HCT116 (cell line): Measurements from ENCODE around the gene ABHD10.

Source experiments
- CEBPB ChIP-seq: IDR thresholded peaks from 2 replicates; pipeline ENCODE4 v1.6.1; 2012; ENCODE audit warnings: low read depth
- CTCF ChIP-seq, 3 experiments: fragments of 200-600 bp in 1 of 3; sonication (generic) in 1 of 3; IDR thresholded peaks in 2 of 3; conservative IDR thresholded peaks in 1 of 3; 2 replicates each; pipeline ENCODE4 v1.5.1; 2012 to 2017; ENCODE audit warnings: low read depth in 2 of 3, low read length in 2 of 3, antibody characterized with exemption in 1 of 3, borderline replicate concordance in 1 of 3, control low read depth in 1 of 3, mild to moderate bottlenecking in 1 of 3, mixed read lengths in 1 of 3, mixed run types in 1 of 3, moderate library complexity in 1 of 3; ENCODE audit not compliant: insufficient read depth in 1 of 3
- EGR1 ChIP-seq: IDR thresholded peaks from 2 replicates; pipeline ENCODE4 v1.6.1; 2012; ENCODE audit warnings: low read depth
- EZH2 ChIP-seq: fragments of 200-600 bp; sonication (generic); IDR thresholded peaks from 2 replicates; pipeline ENCODE4 v1.6.1; 2017; ENCODE audit warnings: antibody characterized with exemption, mixed run types
- POLR2A ChIP-seq: IDR thresholded peaks from 2 replicates; pipeline ENCODE4 v1.7.0; 2011; ENCODE audit warnings: borderline replicate concordance; ENCODE audit not compliant: insufficient read depth, insufficient read length; ENCODE audit errors: extremely low read depth
- SP1 ChIP-seq: IDR thresholded peaks from 2 replicates; pipeline ENCODE4 v1.6.1; 2012; ENCODE audit warnings: low read depth

DNA sequence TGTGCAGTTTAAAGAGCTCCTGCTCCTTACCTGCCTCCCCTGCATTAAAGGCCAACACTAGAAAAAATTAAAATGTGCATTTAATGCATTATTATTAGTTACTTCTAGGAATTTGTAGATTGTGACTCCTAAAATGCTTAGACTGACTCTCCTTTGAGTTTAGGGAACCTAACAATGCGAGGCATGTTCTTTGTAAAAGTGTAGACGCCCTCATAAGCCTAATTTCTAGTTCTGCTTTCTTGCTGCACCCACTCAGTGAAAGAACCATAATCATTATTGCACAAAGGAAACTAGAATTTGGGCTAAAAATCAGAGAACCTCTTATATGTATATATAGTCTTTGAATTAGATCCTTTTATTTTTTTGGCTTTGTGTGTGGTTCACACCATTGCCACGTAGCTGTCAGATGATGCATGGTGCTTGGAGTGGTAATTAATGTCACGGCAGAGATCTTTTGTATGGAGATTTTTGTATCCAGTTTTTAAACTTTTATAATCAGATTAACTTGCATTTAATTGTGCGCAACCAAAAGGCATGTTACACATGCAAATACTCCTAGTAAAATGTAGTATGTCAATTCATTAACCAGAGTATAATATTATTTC is 710 bp downstream of the ABHD10 start:
- TF ChIP-seq CTCF (IDR thresholded peaks at IDR 0.05 in 2 of 3, conservative IDR thresholded peaks at IDR 0.05 in 1 of 3; ENCODE audit: borderline replicate concordance in 1 of 3, insufficient read depth in 1 of 3, low read depth in 2 of 3, low read length in 2 of 3), result no peak
- no peak for TF ChIP-seq EZH2
- no peak for TF ChIP-seq POLR2A
- TF ChIP-seq CEBPB, result no peak
- TF ChIP-seq SP1, result 0 out of 2 replicates have a peak, but pooled peaks have one; percentile 13
- no peak for TF ChIP-seq EGR1
